Measurements from ENCODE around the gene PCDH9.

The PCDH9 gene

GRCh38 chr13:66446413-66446812 lies 783.7 kb downstream of the PCDH9 start:
- TF ChIP-seq CTCF (conservative IDR thresholded peaks at IDR 0.05; ENCODE audit: low read length) (no peak), EZH2phosphoT487 (IDR thresholded peaks at IDR 0.05; ENCODE audit: borderline replicate concordance) (no peak)
- no peaks in the 10 kb centered on the region for H4K20me1 ChIP-seq (ENCODE audit: insufficient read depth, low read length, poor library complexity, severe bottlenecking)
- H3K9me3 ChIP-seq (ENCODE audit: insufficient read depth, low read depth, low read length), result no peaks in the 10 kb centered on the region
- H3K9ac ChIP-seq (ENCODE audit: low read depth, low read length, poor library complexity, severe bottlenecking), result no peak overlapping the region
- no peaks in the 10 kb centered on the region for H3K27me3 ChIP-seq (ENCODE audit: insufficient read depth, low read length, poor library complexity, severe bottlenecking)
- no peak overlapping the region for H3K4me2 ChIP-seq (ENCODE audit: low read depth, low read length, poor library complexity, severe bottlenecking)
- H3K4me3 ChIP-seq (ENCODE audit: low read length, poor library complexity, severe bottlenecking), result no peak overlapping the region
- H3K36me3 ChIP-seq (ENCODE audit: insufficient read depth, low read length), result no peaks in the 10 kb centered on the region
- no peaks in the 10 kb centered on the region for H3K9me2 ChIP-seq (replicated peaks; ENCODE audit: low read depth, low read length)
- H2AFZ ChIP-seq (ENCODE audit: low read length), result no peak overlapping the region
- no peaks in the 10 kb centered on the region for H3K4me1 ChIP-seq (ENCODE audit: insufficient read depth, low read length, poor library complexity, severe bottlenecking)
- no peaks in the 10 kb centered on the region for H3K79me2 ChIP-seq (ENCODE audit: insufficient read depth, low read length)
- no peaks in the 10 kb centered on the region for H3F3A ChIP-seq (ENCODE audit: low read depth)

- no peaks in the 10 kb centered on the region for H3K9me3 ChIP-seq (ENCODE audit: insufficient read depth, low read depth, low read length)
- H3K36me3 ChIP-seq (ENCODE audit: insufficient read depth, low read length), result no peaks in the 10 kb centered on the region
- no peak overlapping the region for H3K4me3 ChIP-seq (ENCODE audit: low read length, poor library complexity, severe bottlenecking)
- H3F3A ChIP-seq (ENCODE audit: low read depth), result no peaks in the 10 kb centered on the region
- H3K79me2 ChIP-seq (ENCODE audit: insufficient read depth, low read length), result no peaks in the 10 kb centered on the region
- H3K27me3 ChIP-seq (ENCODE audit: insufficient read depth, low read length, poor library complexity, severe bottlenecking), result no peaks in the 10 kb centered on the region
- H3K9me2 ChIP-seq (replicated peaks; ENCODE audit: low read depth, low read length), result no peaks in the 10 kb centered on the region
- no peak overlapping the region for H2AFZ ChIP-seq (ENCODE audit: low read length)
- TF ChIP-seq CTCF (conservative IDR thresholded peaks at IDR 0.05; ENCODE audit: low read length) (no peak), EZH2phosphoT487 (IDR thresholded peaks at IDR 0.05; ENCODE audit: borderline replicate concordance) (no peak)
- no peak overlapping the region for H3K9ac ChIP-seq (ENCODE audit: low read depth, low read length, poor library complexity, severe bottlenecking)
- H4K20me1 ChIP-seq (ENCODE audit: insufficient read depth, low read length, poor library complexity, severe bottlenecking), result no peaks in the 10 kb centered on the region
- no peaks in the 10 kb centered on the region for H3K4me1 ChIP-seq (ENCODE audit: insufficient read depth, low read length, poor library complexity, severe bottlenecking)
- no peak overlapping the region for H3K4me2 ChIP-seq (ENCODE audit: low read depth, low read length, poor library complexity, severe bottlenecking)
Measured at GRCh38 chr13:66443926-66444325, 786.2 kb downstream of the PCDH9 start.

- Histone ChIP-seq H3K36me3 (ENCODE audit: insufficient read depth, low read length) (no peaks in the 10 kb centered on the region), H3K4me2 (ENCODE audit: low read depth, low read length, poor library complexity, severe bottlenecking) (no peak overlapping the region)
Measured at GRCh38 chr13:66440938-66441337, 789.2 kb downstream of the PCDH9 start.

More at GRCh38 chr13:66440938-66441337, 789.2 kb downstream of the PCDH9 start:
- Histone ChIP-seq H3K4me3 (ENCODE audit: low read length, poor library complexity, severe bottlenecking) (no peak overlapping the region), H3K9ac (ENCODE audit: low read depth, low read length, poor library complexity, severe bottlenecking) (no peak overlapping the region), H3K4me1 (ENCODE audit: insufficient read depth, low read length, poor library complexity, severe bottlenecking) (no peaks in the 10 kb centered on the region), H3F3A (ENCODE audit: low read depth) (no peaks in the 10 kb centered on the region), H3K79me2 (ENCODE audit: insufficient read depth, low read length) (no peaks in the 10 kb centered on the region), H3K9me3 (ENCODE audit: insufficient read depth, low read depth, low read length) (no peaks in the 10 kb centered on the region), H3K27me3 (ENCODE audit: insufficient read depth, low read length, poor library complexity, severe bottlenecking) (no peaks in the 10 kb centered on the region), H3K9me2 (replicated peaks; ENCODE audit: low read depth, low read length) (no peaks in the 10 kb centered on the region), H2AFZ (ENCODE audit: low read length) (no peak overlapping the region), H4K20me1 (ENCODE audit: insufficient read depth, low read length, poor library complexity, severe bottlenecking) (no peaks in the 10 kb centered on the region)
- TF ChIP-seq CTCF (conservative IDR thresholded peaks at IDR 0.05; ENCODE audit: low read length) (no peak), EZH2phosphoT487 (IDR thresholded peaks at IDR 0.05; ENCODE audit: borderline replicate concordance) (no peak)

Measured in Loucy (cell line).